Suprapubic skin (tissue), 4 donors: ENCODE data around the gene CDKL1.

Source experiments
- CTCF ChIP-seq, 2 donors: fragments of 200-600 bp in 1 of 2; fragments of 450-650 bp in 1 of 2; sonication (generic) in 1 of 2; IDR thresholded peaks; one replicate each; pipeline ENCODE4 v1.5.1; 2016 to 2019; ENCODE audit warnings: antibody characterized with exemption in 2 of 2, mild to moderate bottlenecking in 1 of 2, moderate library complexity in 1 of 2
- POLR2A ChIP-seq, 2 donors: fragments of 450-650 bp; IDR thresholded peaks; one replicate each; pipeline ENCODE4 v1.6.1; 2017; ENCODE audit warnings: antibody characterized with exemption in 2 of 2, mild to moderate bottlenecking in 2 of 2, moderate library complexity in 2 of 2
- POLR2AphosphoS5 ChIP-seq, 3 donors: sonication (generic); formaldehyde crosslinking; IDR thresholded peaks; one replicate each; pipeline ENCODE4 v1.6.1; 2017; ENCODE audit warnings: antibody characterized with exemption in 3 of 3

DNA sequence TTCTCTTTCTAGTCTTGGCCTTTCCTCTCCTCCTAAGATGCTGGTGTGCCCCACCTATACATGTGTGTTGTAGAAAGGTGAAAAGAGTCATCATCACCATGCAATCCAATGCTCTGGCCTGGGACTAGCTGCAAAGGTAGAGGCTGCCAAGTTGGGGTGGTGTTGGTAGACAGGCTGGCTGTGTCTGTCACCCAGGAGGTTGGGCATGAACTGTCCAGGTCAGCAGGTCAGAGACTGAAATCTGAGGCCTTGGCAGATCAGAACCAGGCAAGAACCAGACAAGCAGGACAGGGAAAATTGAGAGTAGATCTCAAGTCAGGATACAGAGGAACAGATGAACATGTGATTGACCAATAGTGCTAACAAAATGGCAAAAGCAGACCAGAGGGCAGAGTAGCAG lies 110.8 kb downstream of the CDKL1 start:
- no peak for TF ChIP-seq CTCF (IDR thresholded peaks at IDR 0.05)
- no peak for TF ChIP-seq POLR2A (IDR thresholded peaks at IDR 0.05)
- TF ChIP-seq POLR2AphosphoS5 (IDR thresholded peaks at IDR 0.05) = no peak
